NCI-H748 treated with DMSO at 0.1 percent for 48 hours (cell line): ENCODE data around the gene JHY.

Experiments used
- DNase-seq: peaks from one replicate; lab custom pipeline; 2025; lab: John Stamatoyannopoulos, UW

The JHY gene

DNA sequence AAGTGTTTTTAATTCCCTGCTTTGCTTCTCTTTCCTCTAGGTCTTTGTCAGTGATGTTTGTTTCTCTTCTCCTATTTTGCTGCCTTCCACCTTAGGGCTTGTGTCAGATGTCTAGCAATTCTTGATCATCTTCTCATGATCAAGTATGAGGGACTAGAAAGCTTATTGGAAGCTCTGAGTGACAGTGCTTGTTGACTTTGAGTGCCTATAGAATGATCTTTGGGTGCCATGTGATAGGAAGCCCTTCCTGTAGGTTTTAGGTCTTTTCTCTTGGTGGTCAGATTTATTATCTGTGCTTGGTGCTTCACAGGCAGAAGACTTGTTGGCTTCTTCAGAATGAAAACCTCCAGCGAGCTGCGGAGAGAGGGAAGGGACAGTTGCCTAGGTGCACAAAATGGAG lies 56.0 kb downstream of the JHY start:
- DNase-seq: no peak

DNA sequence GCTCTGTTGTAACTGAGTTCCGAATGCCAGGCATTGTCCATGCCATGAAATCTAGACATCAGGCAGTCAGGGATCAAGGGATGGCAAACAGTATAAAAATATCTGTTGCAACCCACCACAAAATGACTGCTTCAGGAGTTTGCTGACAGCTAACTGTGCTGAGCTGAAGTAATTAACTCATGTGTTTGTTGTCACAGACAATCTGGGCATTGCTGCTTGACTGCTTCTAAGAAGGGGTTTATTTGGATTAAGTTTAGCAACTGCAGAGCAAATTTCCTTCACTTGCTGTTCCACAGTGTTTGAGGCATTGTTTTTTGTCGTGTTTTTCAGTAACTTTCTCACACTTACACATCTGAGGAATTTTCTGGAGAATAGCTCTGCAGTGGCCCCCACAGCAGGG lies 68.7 kb downstream of the JHY start:
- no peak for DNase-seq

DNA sequence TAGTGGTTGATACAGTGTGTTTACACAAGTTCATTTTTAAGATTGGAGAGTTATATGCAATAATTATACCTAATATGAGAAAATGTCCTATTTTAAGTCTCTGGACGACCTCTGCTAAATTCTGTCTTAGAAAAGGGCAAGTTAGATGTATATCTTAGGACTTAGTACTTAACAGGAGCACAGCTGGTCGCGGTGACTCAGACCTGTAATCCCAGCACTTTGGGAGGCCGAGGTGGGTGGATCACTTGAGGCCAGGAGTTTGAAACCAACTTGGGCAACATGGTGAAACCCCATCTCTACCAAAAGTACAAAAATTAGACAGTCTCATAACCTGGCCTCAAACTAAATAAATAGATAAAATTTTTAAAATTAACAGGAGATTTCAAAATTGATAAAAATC lies 71.9 kb downstream of the JHY start:
- DNase-seq: no peak

DNA sequence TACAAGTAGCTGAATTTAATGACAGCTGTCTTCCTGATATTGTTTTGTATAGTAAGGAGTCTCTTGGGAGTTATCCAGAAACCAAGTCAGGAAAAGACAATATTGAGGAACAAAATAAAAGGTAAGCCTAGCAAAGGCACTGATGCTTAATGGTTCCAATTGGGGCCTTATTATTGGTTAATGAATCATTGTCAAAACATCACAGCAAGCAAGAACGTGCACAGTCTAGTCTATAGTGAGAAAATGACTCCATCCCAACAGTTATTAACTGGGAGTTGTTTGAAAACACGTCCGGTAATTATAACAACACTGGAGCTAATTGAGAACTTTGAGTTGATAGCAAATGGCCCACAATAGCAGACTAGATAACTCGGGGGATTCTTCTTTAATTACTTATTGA lies 81.4 kb downstream of the JHY start:
- DNase-seq: no peak

DNA sequence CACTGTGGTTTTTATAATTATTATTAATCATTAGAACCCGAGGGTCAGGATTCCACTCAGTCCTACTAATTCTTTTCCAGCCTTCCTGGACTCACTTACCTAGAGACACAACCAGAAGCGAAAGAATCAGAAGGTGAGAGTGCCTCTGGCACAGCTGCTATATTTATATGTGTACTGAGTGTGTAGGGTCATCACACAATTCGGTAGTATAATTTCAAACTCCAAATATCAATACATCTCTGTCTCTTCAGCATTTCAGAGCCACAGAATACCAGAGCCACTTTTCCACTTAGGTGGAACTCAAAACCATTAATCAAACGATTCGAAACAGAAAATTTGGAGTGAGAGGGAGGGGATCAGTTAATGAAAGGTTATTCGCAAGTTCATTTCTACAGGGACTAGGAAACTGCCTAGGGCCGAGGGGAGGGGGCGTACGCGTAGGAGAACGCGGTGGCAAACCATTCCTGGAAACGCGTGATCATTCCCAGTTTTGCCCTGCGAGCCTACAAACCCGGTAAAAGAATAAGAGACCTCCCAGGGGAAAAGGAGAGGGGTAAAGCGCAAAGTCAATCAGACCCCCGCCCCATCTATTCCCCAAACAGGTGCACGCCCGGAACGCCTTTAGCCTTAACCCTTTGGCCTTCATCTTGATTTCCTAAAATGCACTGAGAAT lies 93.6 kb downstream of the JHY start:
- no peak for DNase-seq

DNA sequence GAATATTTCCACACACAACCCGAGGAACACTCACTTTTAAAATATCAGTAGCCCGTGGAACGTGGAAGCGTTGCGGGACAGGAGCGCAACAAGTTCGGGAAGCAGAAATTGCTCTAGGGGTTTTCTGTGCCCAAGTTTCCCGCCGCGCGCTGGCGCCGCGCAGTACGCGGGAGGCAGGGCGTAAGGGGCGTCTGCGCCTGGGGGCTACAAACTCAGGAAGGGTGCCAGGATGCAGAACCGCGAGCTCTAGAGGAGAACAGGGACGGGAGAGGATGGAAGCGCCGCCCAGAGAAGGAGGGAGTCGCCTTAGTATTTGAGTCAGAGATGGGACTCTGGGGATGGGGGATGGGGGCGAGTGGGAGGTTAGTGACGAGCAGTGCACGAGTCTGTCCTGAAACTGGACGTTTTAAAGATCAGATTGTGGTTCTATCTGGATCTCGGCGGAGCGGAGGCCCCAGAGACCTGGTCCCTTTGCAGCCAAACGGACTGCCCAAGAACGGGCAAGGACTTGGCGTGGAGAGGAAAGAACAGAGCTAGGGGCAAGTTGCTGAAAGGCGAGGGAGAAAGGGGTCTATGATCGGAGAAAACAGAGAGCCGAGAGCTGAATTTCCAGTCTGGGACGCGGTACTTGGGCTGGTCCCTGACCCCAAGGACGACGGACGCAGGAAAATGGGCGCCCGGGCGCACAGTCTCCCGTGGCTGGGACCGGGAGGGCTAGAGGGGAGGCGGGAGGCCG lies 94.3 kb downstream of the JHY start:
- DNase-seq: no peak

DNA sequence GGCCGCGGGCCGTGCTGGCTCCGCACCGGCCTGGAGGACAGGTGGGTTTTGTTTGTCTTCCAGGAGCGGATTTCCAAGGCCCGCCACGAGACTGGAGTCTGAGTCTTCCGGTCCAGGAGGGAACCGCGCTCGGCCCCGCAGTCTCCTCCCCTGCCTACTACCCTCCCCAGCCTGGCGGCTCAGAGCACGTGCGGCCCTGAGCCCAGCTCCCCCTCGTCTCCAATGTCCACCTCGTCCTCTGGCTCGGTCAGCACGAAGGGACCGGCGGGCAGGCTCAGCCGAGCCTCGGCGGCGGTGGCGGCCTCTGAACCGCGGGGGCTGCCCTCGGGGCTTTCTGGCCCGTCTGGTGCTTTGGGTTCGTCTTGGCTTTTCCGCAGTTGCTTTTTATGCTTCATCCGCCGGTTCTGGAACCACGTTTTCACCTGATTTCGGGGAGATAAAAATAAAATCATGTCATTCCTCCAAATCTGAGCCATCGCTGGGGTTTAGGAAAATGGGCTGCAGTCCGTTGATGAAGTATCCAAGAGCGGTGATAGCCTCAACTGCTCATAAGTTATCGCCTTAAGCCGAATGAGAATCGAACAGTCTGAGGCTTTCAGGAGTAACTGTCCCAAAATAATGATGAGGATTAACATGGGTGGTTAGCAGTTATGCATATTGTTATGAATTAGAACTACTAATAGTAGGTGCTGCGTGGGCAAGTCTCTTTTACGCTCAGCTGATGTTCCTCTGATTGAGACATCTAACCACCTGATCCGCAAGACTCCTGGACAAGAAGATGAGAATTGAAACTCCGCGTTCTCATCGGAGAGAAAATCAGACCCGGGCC lies 95.1 kb downstream of the JHY start:
- no peak for DNase-seq

DNA sequence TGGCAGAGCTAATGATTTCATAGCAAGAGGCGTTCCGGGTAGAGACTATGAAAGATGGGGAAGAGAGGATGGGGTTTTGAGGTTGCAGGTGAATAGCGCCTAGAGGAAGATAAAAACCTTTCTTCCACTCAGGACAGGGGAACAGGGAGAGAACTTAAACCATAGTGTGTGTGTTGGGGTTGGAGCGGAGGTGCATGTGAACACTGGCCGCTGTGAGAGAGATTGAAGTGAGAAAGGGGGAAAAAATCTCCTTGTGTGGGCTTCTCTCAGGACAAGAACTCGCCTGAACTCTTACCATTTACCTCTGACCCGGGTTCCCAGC lies 95.7 kb downstream of the JHY start:
- DNase-seq: no peak

DNA sequence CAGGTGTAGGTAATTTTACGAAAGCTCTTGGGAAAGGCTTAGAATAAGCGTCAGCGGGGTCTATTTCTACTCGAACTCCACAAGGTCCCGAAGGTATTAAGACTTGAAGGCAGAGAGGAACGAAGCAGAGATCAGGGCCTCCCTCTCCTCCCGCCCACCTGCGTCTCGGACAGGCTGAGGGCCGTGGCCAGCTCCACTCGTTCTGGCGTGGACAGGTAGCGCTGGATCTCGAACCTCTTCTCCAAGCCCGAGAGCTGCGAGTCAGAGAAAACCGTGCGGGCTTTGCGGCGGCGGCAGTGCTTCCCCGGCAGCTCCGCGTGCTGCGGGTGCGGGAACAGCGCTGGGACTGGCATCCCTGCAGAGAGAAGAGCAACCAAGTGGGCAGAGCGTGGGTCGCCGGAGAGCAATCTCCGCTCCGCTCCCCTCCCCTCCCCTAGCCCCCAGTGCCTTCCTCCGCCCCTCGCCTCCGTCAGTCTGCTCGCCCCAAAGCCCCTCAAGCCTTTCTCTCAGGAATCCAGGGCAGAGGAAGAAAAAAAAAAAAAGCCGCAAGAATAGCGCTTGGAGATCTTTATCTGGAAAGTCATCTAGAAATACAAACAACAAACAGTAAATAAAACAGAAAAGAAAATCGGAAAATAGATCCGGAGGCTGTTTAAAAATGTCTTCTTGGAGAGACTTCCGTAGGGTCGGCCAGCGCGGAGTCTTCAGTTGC lies 96.7 kb downstream of the JHY start:
- no peak for DNase-seq

DNA sequence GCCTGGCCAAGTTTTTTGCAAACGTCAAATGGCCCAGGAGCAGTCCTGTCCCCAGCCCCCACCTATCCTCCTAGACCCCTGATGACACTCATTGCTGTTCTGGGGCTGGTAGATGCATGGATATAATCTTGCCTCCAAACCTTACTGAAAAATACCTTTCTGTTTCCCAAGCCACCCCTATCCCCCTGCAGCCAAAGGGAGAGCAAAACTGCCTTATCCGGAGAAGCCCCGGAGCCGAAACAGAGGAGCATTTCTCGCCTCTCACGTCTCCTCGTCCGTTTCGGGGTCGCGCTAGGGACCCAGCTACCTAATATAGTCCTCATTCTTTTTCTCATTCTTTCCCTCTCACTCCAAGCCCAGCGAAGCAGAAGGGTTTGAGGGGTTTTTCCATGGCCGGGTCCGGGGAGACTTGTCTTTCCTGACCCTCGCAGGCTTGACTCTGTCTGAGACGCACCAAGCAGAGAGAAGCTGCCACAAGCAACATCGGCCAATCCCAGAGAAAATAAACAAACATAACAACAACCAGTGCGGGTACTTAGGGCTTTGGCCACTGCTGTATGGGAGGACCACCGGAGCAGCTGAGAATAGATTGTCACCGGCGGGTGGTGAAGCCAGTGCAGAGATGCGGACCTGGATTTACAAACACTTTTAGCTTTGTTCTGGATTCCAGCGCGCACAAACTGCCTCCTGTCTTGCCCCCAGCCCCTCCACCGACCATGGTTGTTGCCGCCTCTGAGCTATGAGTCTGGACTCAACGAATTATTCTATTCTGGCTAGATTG lies 97.4 kb downstream of the JHY start:
- DNase-seq: no peak

DNA sequence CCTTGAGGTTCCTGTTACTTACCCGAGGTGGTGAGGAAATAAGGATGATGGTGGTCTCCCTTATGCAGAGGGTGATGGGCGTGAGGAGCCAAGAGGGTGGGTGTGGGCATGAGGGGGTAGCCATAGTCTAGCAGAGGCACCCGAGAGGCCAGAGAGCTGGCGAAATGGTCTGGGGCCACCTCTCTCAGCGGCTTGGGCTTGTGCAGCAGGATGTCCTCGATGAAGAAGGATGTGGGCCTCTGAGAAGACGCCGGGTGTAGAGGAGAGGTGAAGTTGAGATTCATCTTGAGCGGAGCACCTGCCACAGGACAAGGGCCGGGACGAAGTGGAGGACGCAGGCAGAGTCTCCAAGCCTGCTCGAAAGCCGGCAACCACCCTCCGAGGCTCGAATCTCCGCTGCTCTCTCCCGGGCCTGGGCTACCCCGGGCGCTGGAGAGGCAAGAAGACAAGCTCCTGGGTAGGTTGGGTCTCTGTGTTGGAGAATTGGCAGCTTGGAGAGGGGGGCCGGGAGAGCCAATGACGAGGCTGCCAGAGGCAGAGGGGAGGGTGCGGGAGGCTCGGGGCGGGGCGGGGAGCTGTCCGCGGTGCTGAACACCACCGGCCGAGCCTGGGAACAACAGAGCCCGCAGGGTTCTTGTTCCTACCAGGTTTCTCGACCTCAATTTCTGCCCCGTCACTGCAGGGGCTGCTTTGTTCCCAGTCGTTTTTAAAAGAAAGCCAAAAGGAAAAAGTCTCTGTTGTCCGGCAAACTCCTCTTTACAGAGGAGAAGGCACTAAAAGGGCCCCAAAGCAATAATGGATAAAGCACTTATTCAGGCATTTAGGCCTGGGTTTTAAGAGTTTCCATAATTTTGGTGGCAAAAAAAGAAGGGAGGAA lies 99.1 kb downstream of the JHY start, which contains the start of gene BSX:
TSS of gene BSX (minus strand) at position 447 of the 877 bp plus-strand sequence. CDS start at position 284, 163 bp downstream.
- DNase-seq: no peak

DNA sequence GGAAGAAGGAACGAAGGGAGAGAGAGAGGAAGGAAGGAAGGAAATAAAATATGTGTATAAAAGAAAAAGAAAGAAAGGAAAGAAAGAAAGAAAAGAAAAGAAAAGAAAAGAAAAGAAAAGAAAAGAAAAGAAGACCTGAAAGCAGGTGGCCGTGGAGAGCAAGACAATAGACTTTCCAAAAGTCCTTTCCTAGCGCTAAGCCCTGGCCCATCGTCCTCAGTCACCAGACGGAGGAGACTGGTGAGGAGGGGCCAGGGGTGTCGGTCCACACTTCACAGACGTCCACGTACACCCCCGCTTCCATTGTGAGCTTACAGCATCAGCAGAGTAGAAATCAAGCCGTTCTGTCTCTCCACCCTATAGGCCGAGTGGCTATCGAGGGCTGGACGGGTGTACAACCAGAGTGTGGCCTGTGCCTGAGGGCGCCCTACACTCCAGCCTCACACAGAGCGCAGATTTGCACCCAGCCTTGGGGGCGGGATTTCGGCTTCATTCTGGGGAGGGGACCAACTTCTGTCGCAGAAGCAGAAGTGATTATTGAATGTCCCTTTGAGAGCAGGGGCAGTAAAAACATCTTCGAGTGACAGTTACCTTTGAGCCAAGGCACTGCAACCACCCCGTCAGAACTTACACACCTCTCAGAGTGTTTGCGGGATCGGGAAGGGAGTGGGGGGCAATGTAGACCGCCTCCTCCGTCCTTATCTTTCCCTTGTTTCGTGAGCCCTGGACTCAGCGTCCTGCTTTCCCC lies 101.1 kb downstream of the JHY start:
- no peak for DNase-seq

DNA sequence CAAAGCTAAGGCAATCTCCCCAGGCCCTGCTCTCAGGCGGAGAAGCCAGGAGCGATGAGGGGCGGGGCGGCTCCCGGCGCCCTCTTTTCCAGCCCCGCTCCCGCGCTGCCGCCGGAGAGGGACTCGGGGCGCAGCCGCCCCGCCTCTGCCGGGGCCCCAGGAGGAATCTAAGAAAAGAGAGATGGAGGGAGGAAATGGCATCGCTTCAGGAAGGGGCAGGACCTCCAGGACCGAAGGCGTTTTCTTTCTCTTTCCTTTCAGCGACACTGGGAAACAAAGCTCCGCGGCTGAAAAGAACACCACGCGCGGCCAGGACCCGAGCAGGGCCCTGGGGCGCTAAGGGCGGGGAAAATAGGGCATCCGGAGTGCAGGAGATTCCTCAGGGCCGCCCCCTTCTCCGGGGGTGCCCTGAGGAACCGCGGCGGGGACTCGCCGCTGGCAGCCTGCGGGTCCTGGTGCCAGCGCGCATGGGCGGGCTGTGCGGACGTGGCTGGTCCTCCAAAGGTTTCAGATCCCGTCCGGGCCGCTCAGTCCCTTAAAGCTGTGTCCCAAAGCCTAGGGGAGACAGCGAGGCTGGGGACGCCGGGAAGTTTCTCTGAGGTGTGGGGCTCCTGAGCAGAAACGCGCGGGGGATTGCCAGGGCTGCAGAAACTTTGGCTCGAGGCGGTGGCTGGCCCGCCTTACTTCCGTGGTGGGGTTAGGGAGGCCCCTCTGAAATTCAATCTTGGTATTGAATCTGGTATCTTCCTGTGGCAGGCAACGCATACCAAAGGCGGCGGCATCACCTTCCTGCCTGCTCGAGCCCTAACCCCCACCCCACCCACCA lies 101.8 kb downstream of the JHY start:
- DNase-seq: no peak

DNA sequence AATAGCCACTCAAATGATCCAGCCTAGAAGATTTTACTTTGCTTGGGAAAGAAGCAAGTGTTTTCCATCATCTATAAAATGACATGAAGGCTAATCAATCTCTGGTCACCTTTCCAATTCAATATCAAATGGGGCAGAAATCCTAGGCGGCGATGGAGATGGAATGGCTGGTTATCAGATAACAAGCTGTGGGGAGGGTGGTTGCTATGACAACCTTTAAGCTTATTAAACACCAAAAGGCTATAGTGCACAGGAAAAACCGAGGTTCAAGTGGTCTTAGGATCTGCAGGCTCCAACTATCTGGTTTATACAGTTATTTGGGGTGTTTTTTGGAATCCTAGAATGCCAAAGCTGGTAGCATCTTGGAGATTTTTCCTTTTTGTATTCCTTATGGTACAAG lies 113.0 kb downstream of the JHY start:
- no peak for DNase-seq

DNA sequence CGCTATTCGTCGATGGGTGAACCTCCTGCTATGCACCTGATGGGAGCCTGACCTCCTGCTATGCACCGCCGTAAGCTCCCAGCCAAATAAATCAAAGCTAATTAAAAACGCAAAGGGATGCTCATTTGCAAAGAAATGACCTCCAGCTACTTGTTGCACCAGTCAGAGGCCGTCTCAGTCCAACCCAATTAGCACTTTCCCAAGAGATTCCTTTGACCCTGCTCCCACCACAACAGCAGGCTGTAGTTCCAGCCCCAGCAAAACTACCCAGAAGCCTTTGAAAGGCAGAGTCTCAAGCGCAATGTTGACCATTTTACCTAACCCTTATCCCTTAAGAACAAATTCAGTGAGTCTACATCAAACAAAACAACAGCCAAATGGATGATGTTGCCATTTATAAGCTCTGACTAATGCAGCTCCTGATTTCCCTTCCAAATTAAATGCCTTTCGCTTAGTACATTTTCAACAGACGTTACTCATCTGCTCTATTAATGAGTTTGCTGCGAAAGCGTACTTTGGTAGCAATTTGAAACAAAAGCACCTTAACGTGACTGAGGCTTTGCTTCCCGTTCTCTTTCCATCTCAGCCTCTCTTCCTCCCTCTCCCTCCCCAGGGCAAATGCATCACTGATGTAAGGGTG lies 116.3 kb downstream of the JHY start:
- no peak for DNase-seq

DNA sequence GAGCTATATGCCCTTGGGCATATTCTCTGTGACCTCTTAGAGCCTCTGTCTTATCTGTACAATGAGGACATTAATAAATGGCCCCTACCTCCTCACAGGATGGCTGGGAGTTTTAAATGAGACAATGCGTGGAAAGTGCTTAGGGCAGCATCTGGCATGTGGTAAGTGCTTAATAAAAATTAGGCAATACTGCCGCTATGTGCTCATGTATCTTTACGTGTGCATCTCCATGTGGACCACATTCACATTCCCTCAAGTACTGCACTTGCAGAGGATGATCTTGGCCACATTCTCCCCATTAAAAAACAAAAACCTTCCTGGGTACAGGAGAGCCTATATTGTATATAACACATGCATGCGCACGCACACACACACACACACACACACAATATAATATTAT lies 118.2 kb downstream of the JHY start:
- no peak for DNase-seq

DNA sequence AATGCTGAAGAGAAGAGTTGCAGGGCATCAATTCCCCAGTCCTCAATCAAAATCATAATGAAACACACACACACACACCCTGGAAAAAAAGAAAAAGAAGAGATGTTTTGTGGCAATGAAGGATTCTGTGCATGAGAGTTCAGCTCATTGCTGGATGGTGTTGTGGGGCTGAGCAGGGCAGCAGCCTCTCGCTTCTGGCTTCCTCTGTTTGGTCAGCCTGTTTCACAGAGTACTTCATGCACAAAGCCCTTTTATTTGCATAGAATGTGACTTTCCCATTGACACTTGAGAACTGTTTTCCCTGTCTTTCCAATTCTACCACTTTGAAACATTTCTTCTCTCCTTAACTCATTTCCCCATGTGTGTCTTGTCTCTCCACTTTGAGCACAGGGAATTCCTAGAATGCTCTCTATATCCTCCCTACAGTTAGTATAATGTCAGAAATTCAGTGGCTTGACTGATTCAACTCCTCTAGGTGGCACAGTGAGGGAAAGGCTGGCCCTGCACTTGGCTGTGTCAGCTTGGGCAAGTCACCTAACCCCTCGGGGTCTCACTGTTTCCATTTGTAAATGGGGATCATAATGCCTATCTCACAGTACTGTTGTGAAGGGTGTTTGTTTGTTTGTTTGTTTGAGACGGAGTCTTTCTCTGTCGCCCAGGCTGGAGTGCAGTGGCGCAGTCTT lies 124.4 kb downstream of the JHY start:
- no peak for DNase-seq
